ENCODE measurements around the gene MAP3K2.
A peak's percentile ranks its signal among the peaks of the same experiment; 100 is the strongest.

MAP3K2 gene

GRCh38 chr2:127330753-127331152 lies 57.0 kb downstream of the MAP3K2 start:
- no peak overlapping the region for H3K4me3 ChIP-seq (ENCODE audit: low read depth, low read length)
- TF ChIP-seq CTCF (IDR thresholded peaks at IDR 0.05; ENCODE audit: low read depth, low read length): no peak

GRCh38 chr2:127326289-127326945 lies 61.4 kb downstream of the MAP3K2 start:
- H3K4me3 ChIP-seq (ENCODE audit: low read depth, low read length): no peak overlapping the region
- TF ChIP-seq CTCF (IDR thresholded peaks at IDR 0.05; ENCODE audit: low read depth, low read length): no peak

DNA sequence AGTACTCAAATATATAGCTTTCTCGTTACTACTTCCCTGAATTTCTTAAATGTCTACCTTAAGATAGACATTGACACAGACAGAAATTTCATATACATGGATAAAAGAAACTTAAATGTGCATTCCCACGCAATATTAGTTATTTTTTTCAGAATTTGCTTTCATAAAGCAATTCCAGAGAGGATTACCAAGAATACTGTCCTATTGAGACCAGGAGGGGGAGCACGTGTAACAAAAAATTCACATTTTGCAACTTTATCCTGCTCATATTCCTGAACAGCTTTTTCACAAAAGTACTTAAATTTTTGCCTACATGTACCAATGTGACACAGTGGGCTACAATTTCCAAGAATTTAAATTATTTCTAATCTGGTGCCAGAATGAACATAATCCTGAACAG lies 63.1 kb downstream of the MAP3K2 start:
- peak; percentile 12; the same call in 1 of the 2 replicates for TF ChIP-seq CTCF (IDR thresholded peaks at IDR 0.05; ENCODE audit: low read depth, low read length)

GRCh38 chr2:127321303-127321702 lies 66.5 kb downstream of the MAP3K2 start:
- TF ChIP-seq CTCF (IDR thresholded peaks at IDR 0.05; ENCODE audit: low read depth, low read length): no peak
- H3K4me3 ChIP-seq (ENCODE audit: low read depth, low read length): no peak overlapping the region

More for the DNA sequence above, 63.1 kb downstream of the MAP3K2 start:
- H3K4me3 ChIP-seq (ENCODE audit: low read depth, low read length): no peak overlapping the region

DNA sequence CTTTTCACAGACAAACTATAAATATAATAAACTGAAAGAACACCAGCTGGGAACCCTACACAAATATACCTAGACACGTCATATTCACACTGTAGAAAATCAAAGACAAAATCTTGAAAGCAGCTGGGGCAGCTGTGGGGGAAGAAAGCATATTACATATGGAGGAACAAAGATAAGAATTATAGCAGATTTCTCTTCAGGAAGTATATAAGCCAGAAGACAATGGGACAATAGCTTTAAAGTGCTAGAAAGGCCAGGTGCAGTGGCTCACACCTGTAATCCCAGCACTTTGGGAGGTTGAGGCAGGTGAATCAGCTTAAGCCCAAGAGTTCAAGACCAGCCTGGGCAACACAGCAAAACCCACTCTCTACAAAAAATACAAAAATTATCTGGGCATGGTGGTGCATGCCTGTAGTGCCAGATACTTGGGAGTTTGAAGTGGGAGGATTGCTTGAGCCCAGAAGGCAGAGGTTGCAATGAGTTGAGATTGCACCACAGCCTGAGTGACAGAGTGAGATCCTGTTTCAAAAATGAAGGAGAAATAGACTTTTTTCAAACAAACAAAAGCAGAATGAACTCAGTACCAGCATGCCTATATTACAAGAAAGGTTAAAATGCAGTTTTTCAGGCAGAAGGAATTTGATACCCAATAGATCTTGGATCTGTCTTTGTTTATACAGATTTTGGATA lies 67.0 kb downstream of the MAP3K2 start:
- no peak overlapping the region for H3K4me3 ChIP-seq (ENCODE audit: low read depth, low read length)
- no peak for TF ChIP-seq CTCF (IDR thresholded peaks at IDR 0.05; ENCODE audit: low read depth, low read length)

- H3K4me3 ChIP-seq (ENCODE audit: low read depth, low read length): no peak overlapping the region
- TF ChIP-seq CTCF (IDR thresholded peaks at IDR 0.05; ENCODE audit: low read depth, low read length): no peak
Measured at GRCh38 chr2:127320067-127320466, 67.7 kb downstream of the MAP3K2 start.

Data from WI38 (cell line).